WTC11 (cell line): ENCODE measurements around the gene ZCWPW1. TPM values are rescaled to one million over a fixed set of nuclear protein-coding genes. Genes with fewer than 3 reads are reported as not detected.

Experiments used
- ATAC-seq: fragments of 200-7000 bp; cut with Tn5 transposase; 2 replicates; pipeline ENCODE4 v1.10.0; 2021; ENCODE audit warnings: mild to moderate bottlenecking, moderate library complexity
- CTCF ChIA-PET: fragments of 300-600 bp; sonication (Branson Sonifier 250); formaldehyde crosslinking; loops from one replicate; lab custom pipeline; 2021; ENCODE audit warnings: antibody characterized with exemption; lab: Charles Lee
- POLR2A ChIA-PET: fragments of 350-600 bp; sonication (Branson Sonifier 250); formaldehyde crosslinking; loops from one replicate; lab custom pipeline; 2021; ENCODE audit warnings: antibody characterized with exemption; lab: Charles Lee
- DNase-seq: peaks from one replicate; pipeline ENCODE4 v3.0.0; 2021; ENCODE audit warnings: low spot score
- H3K27ac Mint-ChIP-seq: 2 replicates; pipeline ENCODE4 v1.8.0; 2021; ENCODE audit warnings: mixed read lengths
- H3K27me3 Mint-ChIP-seq: 2 replicates; pipeline ENCODE4 v1.8.0; 2021; ENCODE audit warnings: low read depth, mild to moderate bottlenecking, moderate library complexity, mixed read lengths
- H3K36me3 Mint-ChIP-seq: 2 replicates; pipeline ENCODE4 v1.8.0; 2021; ENCODE audit warnings: mixed read lengths
- H3K4me1 Mint-ChIP-seq: 2 replicates; pipeline ENCODE4 v1.8.0; 2022; ENCODE audit warnings: mixed read lengths
- H3K4me3 Mint-ChIP-seq: 2 replicates; pipeline ENCODE4 v1.8.0; 2021; ENCODE audit warnings: mild to moderate bottlenecking, moderate library complexity, mixed read lengths
- H3K9me3 Mint-ChIP-seq: 2 replicates; pipeline ENCODE4 v1.8.0; 2021; ENCODE audit warnings: mixed read lengths
- GRHL2 ChIP-seq: fragments of 250-450 bp; sonication (Bioruptor Pico); IDR thresholded peaks from 2 replicates; pipeline ENCODE4 v1.8.0; 2022; ENCODE audit warnings: mild to moderate bottlenecking, moderate library complexity; ENCODE audit not compliant: insufficient replicate concordance, severe bottlenecking
- HMGA2 ChIP-seq: fragments of 250-450 bp; sonication (Bioruptor Pico); IDR thresholded peaks from 2 replicates; pipeline ENCODE4 v1.4.0; 2021; ENCODE audit warnings: mild to moderate bottlenecking, moderate library complexity
- JUN ChIP-seq: sonication (generic); formaldehyde crosslinking; IDR thresholded peaks from 2 replicates; pipeline ENCODE4 v1.8.0; 2023; ENCODE audit warnings: mild to moderate bottlenecking, missing genetic modification reagents
- KAT7 ChIP-seq: sonication (generic); formaldehyde crosslinking; IDR thresholded peaks from 2 replicates; pipeline ENCODE4 v1.8.1; 2023; ENCODE audit warnings: missing genetic modification reagents, mild to moderate bottlenecking, borderline replicate concordance
- NR3C1 ChIP-seq: sonication (generic); formaldehyde crosslinking; conservative IDR thresholded peaks from 2 replicates; pipeline ENCODE4 v1.8.1; 2023; ENCODE audit warnings: low read depth, mild to moderate bottlenecking, missing genetic modification reagents
- OVOL2 ChIP-seq: fragments of 250-450 bp; sonication (Bioruptor Pico); IDR thresholded peaks from 2 replicates; pipeline ENCODE4 v1.9.0; 2021; ENCODE audit warnings: mild to moderate bottlenecking, borderline replicate concordance
- SMAD4 ChIP-seq: sonication (generic); formaldehyde crosslinking; IDR thresholded peaks from 2 replicates; pipeline ENCODE4 v1.8.0; 2022; ENCODE audit warnings: mild to moderate bottlenecking, missing genetic modification reagents
- SP1 ChIP-seq: sonication (generic); formaldehyde crosslinking; conservative IDR thresholded peaks from 2 replicates; pipeline ENCODE4 v1.8.1; 2022; ENCODE audit warnings: missing genetic modification reagents
- TCF7 ChIP-seq: sonication (generic); formaldehyde crosslinking; IDR thresholded peaks from 2 replicates; pipeline ENCODE4 v1.8.0; 2022; ENCODE audit warnings: mild to moderate bottlenecking, low read depth, missing genetic modification reagents, moderate library complexity
- TP53 ChIP-seq: sonication (generic); formaldehyde crosslinking; IDR thresholded peaks from 2 replicates; pipeline ENCODE4 v1.8.1; 2023; ENCODE audit warnings: mild to moderate bottlenecking, missing genetic modification reagents
- ZNF121 ChIP-seq: sonication (generic); formaldehyde crosslinking; IDR thresholded peaks from 2 replicates; pipeline ENCODE4 v1.8.0; 2023; ENCODE audit warnings: missing genetic modification reagents
- ZNF232 ChIP-seq: sonication (generic); formaldehyde crosslinking; IDR thresholded peaks from 2 replicates; pipeline ENCODE4 v1.8.0; 2022; ENCODE audit warnings: mild to moderate bottlenecking, missing genetic modification reagents
- total RNA-seq: library from RNA; stranded (reverse); gene quantifications from 3 replicates; pipeline ENCODE4 v1.2.3, GENCODE V29; 2021
- TF ChIP-seq, protein P1 (sequence below): fragments of 250-450 bp; sonication (Bioruptor Pico); IDR thresholded peaks from 2 replicates; pipeline ENCODE4 v1.9.0; 2021; ENCODE audit warnings: mild to moderate bottlenecking
- TF ChIP-seq, protein P2 (sequence below): sonication (generic); formaldehyde crosslinking; IDR thresholded peaks from 2 replicates; pipeline ENCODE4 v1.8.1; 2022; ENCODE audit warnings: low read depth, mild to moderate bottlenecking, moderate library complexity, missing genetic modification reagents, borderline replicate concordance
- TF ChIP-seq, protein P3 (sequence below): sonication (generic); formaldehyde crosslinking; IDR thresholded peaks from 2 replicates; pipeline ENCODE4 v1.8.1; 2023; ENCODE audit warnings: mild to moderate bottlenecking, missing genetic modification reagents, borderline replicate concordance
- TF ChIP-seq, protein P4 (sequence below): sonication (generic); formaldehyde crosslinking; IDR thresholded peaks from 2 replicates; pipeline ENCODE4 v1.8.0; 2022; ENCODE audit warnings: mild to moderate bottlenecking, missing genetic modification reagents
- TF ChIP-seq, protein P5 (sequence below): sonication (generic); formaldehyde crosslinking; IDR thresholded peaks from 2 replicates; pipeline ENCODE4 v1.8.0; 2023; ENCODE audit warnings: mild to moderate bottlenecking, missing genetic modification reagents

Gene ZCWPW1
- total RNA-seq, 1 experiment from 2014 or later: 1.4 TPM

DNA sequence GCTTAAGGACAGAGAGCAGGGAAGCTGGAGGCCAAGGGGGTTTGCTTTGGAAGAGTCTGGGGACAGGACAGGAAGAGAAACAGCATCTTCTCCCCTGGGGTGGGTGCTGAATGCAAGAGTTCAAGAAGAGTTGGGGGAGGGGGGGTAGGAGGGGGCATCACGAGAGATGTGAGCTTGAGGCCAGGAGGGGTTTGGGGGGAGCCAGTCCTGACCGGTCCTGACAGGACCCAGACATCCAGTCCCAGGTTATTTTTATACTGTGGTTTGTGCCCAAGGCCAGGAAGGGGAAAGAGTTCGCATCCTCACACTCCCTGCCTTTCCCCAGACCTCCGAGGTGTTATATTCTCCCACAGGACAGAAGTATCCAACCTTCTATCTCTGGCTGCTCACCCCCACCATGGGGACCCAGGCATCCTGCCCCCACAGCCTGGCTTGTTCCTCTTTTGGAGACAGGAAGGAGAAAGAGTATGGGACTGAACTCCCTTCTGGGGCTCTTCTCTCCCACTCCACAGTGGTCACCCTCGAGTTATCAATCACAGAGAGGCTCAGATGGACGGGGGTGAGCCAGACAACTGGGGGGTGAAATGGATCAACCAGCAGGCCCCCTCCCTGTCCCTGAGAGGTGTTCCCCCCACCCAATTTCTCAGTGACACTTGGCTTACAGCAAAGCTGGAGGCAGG is 47.7 kb upstream of the ZCWPW1 start (continued):
- TF ChIP-seq, protein P1, sequence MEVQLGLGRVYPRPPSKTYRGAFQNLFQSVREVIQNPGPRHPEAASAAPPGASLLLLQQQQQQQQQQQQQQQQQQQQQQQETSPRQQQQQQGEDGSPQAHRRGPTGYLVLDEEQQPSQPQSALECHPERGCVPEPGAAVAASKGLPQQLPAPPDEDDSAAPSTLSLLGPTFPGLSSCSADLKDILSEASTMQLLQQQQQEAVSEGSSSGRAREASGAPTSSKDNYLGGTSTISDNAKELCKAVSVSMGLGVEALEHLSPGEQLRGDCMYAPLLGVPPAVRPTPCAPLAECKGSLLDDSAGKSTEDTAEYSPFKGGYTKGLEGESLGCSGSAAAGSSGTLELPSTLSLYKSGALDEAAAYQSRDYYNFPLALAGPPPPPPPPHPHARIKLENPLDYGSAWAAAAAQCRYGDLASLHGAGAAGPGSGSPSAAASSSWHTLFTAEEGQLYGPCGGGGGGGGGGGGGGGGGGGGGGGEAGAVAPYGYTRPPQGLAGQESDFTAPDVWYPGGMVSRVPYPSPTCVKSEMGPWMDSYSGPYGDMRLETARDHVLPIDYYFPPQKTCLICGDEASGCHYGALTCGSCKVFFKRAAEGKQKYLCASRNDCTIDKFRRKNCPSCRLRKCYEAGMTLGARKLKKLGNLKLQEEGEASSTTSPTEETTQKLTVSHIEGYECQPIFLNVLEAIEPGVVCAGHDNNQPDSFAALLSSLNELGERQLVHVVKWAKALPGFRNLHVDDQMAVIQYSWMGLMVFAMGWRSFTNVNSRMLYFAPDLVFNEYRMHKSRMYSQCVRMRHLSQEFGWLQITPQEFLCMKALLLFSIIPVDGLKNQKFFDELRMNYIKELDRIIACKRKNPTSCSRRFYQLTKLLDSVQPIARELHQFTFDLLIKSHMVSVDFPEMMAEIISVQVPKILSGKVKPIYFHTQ: no peak
- no peak for TF ChIP-seq SMAD4
- no peak for TF ChIP-seq HMGA2
- no peak for TF ChIP-seq SP1
- TF ChIP-seq JUN: no peak

DNA sequence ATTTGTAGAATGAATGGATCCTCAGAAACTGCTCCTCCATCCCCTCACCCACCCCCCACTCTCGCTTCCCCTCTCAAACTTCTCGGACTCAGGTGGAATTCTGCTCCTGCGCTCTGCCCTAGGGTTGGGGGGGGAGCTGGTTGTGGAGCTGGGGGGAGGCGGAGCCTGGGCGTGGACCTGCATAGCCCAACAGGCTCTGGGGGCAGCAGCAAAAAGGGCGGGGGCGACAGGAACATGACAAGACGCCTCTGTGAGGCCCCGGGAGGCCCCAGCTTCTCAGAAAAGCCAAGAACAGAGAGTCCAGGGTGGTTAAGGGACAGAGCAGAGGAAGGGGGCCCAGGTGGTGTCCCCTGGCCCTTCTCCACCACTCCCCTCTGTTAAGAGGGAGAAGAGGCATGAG is 47.0 kb upstream of the ZCWPW1 start:
- CTCF ChIA-PET: interaction anchor here (0.8 to 2.7 kb wide), 6 partner anchors 10 to 250 kb away, joined by 3 to 22 read pairs (median 4); partner anchors contain the start of gene AGFG2
- ATAC-seq: no peak
- H3K4me1 Mint-ChIP-seq: peaks cover 23% of the 10 kb centered on the region
- no peaks in the 10 kb centered on the region for H3K36me3 Mint-ChIP-seq
- H3K27ac Mint-ChIP-seq: no peak overlapping the region
- TF ChIP-seq ZNF232 (CRISPR knock-in tag): no peak
- no peak for TF ChIP-seq TP53
- TF ChIP-seq, protein P1: no peak
- TF ChIP-seq, all 79 proteins: peak for 0
- no peak for DNase-seq
- POLR2A ChIA-PET: interaction anchor here (0.5 kb wide), 1 partner anchor 259 kb away, joined by 3 read pairs; no protein-coding TSS in a partner anchor
- H3K4me3 Mint-ChIP-seq: peak overlapping the region; percentile 1; the same call in 1 of the 2 replicates
- no peaks in the 10 kb centered on the region for H3K27me3 Mint-ChIP-seq
- no peaks in the 10 kb centered on the region for H3K9me3 Mint-ChIP-seq

DNA sequence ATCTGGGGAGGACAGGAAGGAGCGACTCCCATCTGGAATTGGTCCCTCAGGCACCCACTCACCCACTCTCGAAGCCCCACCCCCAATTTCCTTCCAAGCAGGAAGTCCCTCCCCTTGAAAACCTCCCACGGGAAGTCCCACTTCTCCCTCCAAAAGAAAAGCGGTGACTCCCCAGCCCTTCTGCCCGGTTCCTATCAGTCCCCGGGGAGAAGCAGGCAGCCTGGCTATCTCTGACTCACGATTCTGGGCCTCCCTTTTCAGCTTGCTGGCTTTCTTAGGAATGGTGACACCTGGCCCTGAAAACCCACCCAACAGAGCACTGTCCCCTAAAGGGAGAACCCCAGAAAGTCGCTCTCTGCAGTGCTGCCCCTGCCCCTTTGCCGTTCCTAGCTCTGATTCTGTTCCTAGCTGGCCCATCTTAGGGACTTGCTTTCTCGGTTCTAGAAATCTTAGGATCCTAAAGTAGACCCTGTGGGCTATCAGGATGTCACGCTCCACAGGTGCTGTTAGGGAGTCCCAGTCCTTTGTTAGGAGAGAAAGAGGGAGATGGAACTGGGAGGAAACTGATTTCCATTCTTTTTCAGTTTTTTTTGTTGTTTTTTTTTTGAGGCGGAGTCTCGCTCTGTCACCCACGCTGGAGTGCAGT is 44.5 kb upstream of the ZCWPW1 start:
- Mint-ChIP-seq H3K9me3 (no peaks in the 10 kb centered on the region), H3K4me1 (peaks cover 26% of the 10 kb centered on the region), H3K36me3 (no peaks in the 10 kb centered on the region), H3K4me3 (no peak overlapping the region), H3K27ac (no peak overlapping the region), H3K27me3 (no peaks in the 10 kb centered on the region)
- DNase-seq (no peak), ATAC-seq (no peak)
- ChIA-PET POLR2A (no interaction called here), CTCF (interaction anchor here (1.0 to 1.5 kb wide), 3 partner anchors 10 to 91 kb away, joined by 3 to 5 read pairs (median 4); no protein-coding TSS in a partner anchor)
- TF ChIP-seq GRHL2 (CRISPR knock-in tag) (no peak), KAT7 (CRISPR knock-in tag) (no peak), NR3C1 (no peak), ZNF121 (CRISPR knock-in tag) (no peak), OVOL2 (CRISPR knock-in tag) (no peak), TCF7 (CRISPR knock-in tag) (no peak)
- TF ChIP-seq, protein P2, sequence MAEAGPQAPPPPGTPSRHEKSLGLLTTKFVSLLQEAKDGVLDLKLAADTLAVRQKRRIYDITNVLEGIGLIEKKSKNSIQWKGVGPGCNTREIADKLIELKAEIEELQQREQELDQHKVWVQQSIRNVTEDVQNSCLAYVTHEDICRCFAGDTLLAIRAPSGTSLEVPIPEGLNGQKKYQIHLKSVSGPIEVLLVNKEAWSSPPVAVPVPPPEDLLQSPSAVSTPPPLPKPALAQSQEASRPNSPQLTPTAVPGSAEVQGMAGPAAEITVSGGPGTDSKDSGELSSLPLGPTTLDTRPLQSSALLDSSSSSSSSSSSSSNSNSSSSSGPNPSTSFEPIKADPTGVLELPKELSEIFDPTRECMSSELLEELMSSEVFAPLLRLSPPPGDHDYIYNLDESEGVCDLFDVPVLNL: no peak
- TF ChIP-seq, protein P3, sequence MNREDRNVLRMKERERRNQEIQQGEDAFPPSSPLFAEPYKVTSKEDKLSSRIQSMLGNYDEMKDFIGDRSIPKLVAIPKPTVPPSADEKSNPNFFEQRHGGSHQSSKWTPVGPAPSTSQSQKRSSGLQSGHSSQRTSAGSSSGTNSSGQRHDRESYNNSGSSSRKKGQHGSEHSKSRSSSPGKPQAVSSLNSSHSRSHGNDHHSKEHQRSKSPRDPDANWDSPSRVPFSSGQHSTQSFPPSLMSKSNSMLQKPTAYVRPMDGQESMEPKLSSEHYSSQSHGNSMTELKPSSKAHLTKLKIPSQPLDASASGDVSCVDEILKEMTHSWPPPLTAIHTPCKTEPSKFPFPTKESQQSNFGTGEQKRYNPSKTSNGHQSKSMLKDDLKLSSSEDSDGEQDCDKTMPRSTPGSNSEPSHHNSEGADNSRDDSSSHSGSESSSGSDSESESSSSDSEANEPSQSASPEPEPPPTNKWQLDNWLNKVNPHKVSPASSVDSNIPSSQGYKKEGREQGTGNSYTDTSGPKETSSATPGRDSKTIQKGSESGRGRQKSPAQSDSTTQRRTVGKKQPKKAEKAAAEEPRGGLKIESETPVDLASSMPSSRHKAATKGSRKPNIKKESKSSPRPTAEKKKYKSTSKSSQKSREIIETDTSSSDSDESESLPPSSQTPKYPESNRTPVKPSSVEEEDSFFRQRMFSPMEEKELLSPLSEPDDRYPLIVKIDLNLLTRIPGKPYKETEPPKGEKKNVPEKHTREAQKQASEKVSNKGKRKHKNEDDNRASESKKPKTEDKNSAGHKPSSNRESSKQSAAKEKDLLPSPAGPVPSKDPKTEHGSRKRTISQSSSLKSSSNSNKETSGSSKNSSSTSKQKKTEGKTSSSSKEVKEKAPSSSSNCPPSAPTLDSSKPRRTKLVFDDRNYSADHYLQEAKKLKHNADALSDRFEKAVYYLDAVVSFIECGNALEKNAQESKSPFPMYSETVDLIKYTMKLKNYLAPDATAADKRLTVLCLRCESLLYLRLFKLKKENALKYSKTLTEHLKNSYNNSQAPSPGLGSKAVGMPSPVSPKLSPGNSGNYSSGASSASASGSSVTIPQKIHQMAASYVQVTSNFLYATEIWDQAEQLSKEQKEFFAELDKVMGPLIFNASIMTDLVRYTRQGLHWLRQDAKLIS (CRISPR knock-in tag): no peak
- TF ChIP-seq, protein P4, sequence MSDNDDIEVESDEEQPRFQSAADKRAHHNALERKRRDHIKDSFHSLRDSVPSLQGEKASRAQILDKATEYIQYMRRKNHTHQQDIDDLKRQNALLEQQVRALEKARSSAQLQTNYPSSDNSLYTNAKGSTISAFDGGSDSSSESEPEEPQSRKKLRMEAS: no peak
- TF ChIP-seq, protein P5, sequence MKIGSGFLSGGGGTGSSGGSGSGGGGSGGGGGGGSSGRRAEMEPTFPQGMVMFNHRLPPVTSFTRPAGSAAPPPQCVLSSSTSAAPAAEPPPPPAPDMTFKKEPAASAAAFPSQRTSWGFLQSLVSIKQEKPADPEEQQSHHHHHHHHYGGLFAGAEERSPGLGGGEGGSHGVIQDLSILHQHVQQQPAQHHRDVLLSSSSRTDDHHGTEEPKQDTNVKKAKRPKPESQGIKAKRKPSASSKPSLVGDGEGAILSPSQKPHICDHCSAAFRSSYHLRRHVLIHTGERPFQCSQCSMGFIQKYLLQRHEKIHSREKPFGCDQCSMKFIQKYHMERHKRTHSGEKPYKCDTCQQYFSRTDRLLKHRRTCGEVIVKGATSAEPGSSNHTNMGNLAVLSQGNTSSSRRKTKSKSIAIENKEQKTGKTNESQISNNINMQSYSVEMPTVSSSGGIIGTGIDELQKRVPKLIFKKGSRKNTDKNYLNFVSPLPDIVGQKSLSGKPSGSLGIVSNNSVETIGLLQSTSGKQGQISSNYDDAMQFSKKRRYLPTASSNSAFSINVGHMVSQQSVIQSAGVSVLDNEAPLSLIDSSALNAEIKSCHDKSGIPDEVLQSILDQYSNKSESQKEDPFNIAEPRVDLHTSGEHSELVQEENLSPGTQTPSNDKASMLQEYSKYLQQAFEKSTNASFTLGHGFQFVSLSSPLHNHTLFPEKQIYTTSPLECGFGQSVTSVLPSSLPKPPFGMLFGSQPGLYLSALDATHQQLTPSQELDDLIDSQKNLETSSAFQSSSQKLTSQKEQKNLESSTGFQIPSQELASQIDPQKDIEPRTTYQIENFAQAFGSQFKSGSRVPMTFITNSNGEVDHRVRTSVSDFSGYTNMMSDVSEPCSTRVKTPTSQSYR: no peak
